Heart right ventricle (tissue), 16 donors: ENCODE results near the gene RPRD1A. TPM values are rescaled to one million over a fixed set of nuclear protein-coding genes. Genes with fewer than 3 reads are reported as not detected.

Experiments used
- ATAC-seq, 8 donors: fragments of 200-7000 bp; cut with Tn5 transposase; one replicate each; pipeline ENCODE4 v1.9.1; 2020; ENCODE audit warnings: mild to moderate bottlenecking in 8 of 8, moderate library complexity in 8 of 8, moderate number of reproducible peaks in 1 of 8
- DNase-seq, 2 donors: peaks; one replicate each; pipeline ENCODE4 v3.0.0-alpha.2; 2020
- H3K27ac ChIP-seq, 10 donors: fragments of 200-600 bp; sonication (generic) in 2 of 10; one replicate each; pipeline versions ENCODE4 v1.5.0 to v1.8.0; 2020 to 2022; ENCODE audit warnings: mild to moderate bottlenecking in 3 of 10
- H3K27me3 ChIP-seq, 7 donors: fragments of 200-600 bp; one replicate each; pipeline ENCODE4 v1.8.0; 2021 to 2022; ENCODE audit warnings: mild to moderate bottlenecking in 2 of 7
- H3K36me3 ChIP-seq, 9 donors: fragments of 200-600 bp; sonication (generic) in 1 of 9; one replicate each; pipeline versions ENCODE4 v1.5.0 to v1.8.0; 2020 to 2022; ENCODE audit warnings: mild to moderate bottlenecking in 2 of 9
- H3K4me1 ChIP-seq, 9 donors: fragments of 200-600 bp; sonication (generic) in 1 of 9; one replicate each; pipeline versions ENCODE4 v1.5.0 to v1.8.0; 2020 to 2022; ENCODE audit warnings: mild to moderate bottlenecking in 4 of 9
- H3K4me3 ChIP-seq, 10 donors: fragments of 200-600 bp; sonication (generic) in 2 of 10; one replicate each; pipeline versions ENCODE4 v1.5.0 to v1.8.0; 2020 to 2022; ENCODE audit warnings: mild to moderate bottlenecking in 7 of 10, moderate library complexity in 2 of 10
- H3K9me3 ChIP-seq, 11 donors: fragments of 200-600 bp in 10 of 11; sonication (generic) in 2 of 11; one replicate each; pipeline versions ENCODE4 v1.5.0 to v1.8.0; 2013 to 2022; ENCODE audit warnings: mild to moderate bottlenecking in 2 of 11, control low read depth in 1 of 11, moderate library complexity in 1 of 11
- CTCF ChIP-seq, 9 donors: fragments of 200-600 bp; sonication (generic) in 2 of 9; IDR thresholded peaks; one replicate each; pipeline versions ENCODE4 v1.5.0 to v1.8.0; 2021 to 2022; ENCODE audit warnings: antibody characterized with exemption in 9 of 9, mild to moderate bottlenecking in 5 of 9, moderate library complexity in 1 of 9
- WGBS, 2 donors: extraction: QIAGEN DNeasy Blood & Tissue Kit; methylation state at CpG; one replicate each; pipeline ENCODE4 v1.1.7; 2013; ENCODE audit warnings: inconsistent platforms in 1 of 2; 5-methylcytosine and 5-hydroxymethylcytosine counted together
- intact Hi-C, 10 donors: fragments of 100-400 bp; cut with DNase I; formaldehyde crosslinking; loops; one replicate each; pipeline versions ENCODE4 v1.11.1 to v1.14.2; 2022
- polyA plus RNA-seq, 2 donors: library from polyadenylated mRNA; stranded (reverse); fragments of 200-250 nt; gene quantifications; one replicate each; pipeline ENCODE4 v1.2.3, GENCODE V29; 2013
- total RNA-seq, 10 donors: library from RNA; stranded (reverse); fragmentation: NEBNext Ultra II Directional in 3 of 10; extraction: Animal tissue kit (Norgen Biotek cat#: 25700) in 3 of 10; gene quantifications; one replicate each; pipeline versions ENCODE4 v1.2.1 to v1.2.4, GENCODE V29; 2021 to 2023
- donor health status: Arrhythmogenic right ventricular cardiomyopathy.
- donor health status: ischemic (EF 13 %, LVEDD 7.1; RV severe dilation, severe dysfunction).
- donor health status: healthy with polysubstance abuse.
- donor health status: DM: no; HTN: yes; CAD: no.
- donor health status: DM: no; HTN: no; CAD: no.
- donor health status: ischemic (EF 25% LVEDD 6.9; RV normal size, moderate dysfunction).
- donor health status: ischemic (EF 25% LVEDD 5.7; RV mildly dilated, moderate dysfunction).
- donor health status: healthy.
- donor health status: DM: yes; HTN: yes; CAD: no.
- donor health status: Ischemic cardiomyopathy.
- donor health status: ischemic (EF 35%, LVEDD 5.7; RV mildly dilated, moderate dysfunction).
- donor health status: nonischemic (EF 11% LVEDD 7.7; RV severe dilation, severe dysfunction).
- donor health status: DM: yes; HTN: yes; CAD: no.
- donor health status: PGD.
- donor health status: ischemic (EF 29% LVEDD 5.4; RV normal size, mild dysfunction).
- donor health status: nonischemic (EF 23%, LVEDD 6.1; RV moderate dilation, normal function).

Gene RPRD1A
- total and polyA plus RNA-seq, 12 donors = 21.4 to 51.3 (median 47.2) TPM

- DNase-seq = no peak
- no peaks in the 10 kb centered on the region for H3K36me3 ChIP-seq
- H3K4me1 ChIP-seq = peaks cover 0 to 17% (median 0%) of the 10 kb centered on the region in 9 donors
- no peak for ATAC-seq
- TF ChIP-seq CTCF (IDR thresholded peaks at IDR 0.05) = no peak
- intact Hi-C loops = no loop called here
- H3K27ac ChIP-seq = no peak overlapping the region
- no peak overlapping the region for H3K4me3 ChIP-seq
- no peaks in the 10 kb centered on the region for H3K27me3 ChIP-seq
- H3K9me3 ChIP-seq = peaks cover 0 to 43% (median 5%) of the 10 kb centered on the region in 11 donors
Measured at GRCh38 chr18:36047521-36047920, 19.8 kb downstream of the RPRD1A start.

- Histone ChIP-seq H3K27me3 (no peaks in the 10 kb centered on the region), H3K36me3 (no peaks in the 10 kb centered on the region), H3K27ac (no peak overlapping the region), H3K9me3 (peaks cover 0 to 37% (median 5%) of the 10 kb centered on the region in 11 donors), H3K4me3 (no peak overlapping the region), H3K4me1 (peaks cover 0 to 23% (median 0%) of the 10 kb centered on the region in 9 donors)
- no peak for TF ChIP-seq CTCF (IDR thresholded peaks at IDR 0.05)
- ATAC-seq = no peak
- WGBS, 2 donors = 99% methylated on average over 3 of the region's 3 CpGs
- intact Hi-C loops = no loop called here
- no peak for DNase-seq
Measured at GRCh38 chr18:36046898-36047297, 20.5 kb downstream of the RPRD1A start.

- intact Hi-C loops = no loop called here
- Histone ChIP-seq H3K27me3 (no peaks in the 10 kb centered on the region), H3K36me3 (no peaks in the 10 kb centered on the region), H3K9me3 (peaks cover 0 to 25% (median 0%) of the 10 kb centered on the region in 11 donors), H3K27ac (no peak overlapping the region), H3K4me1 (peaks cover 0 to 30% (median 0%) of the 10 kb centered on the region in 9 donors), H3K4me3 (no peak overlapping the region)
- 64 to 75% methylated on average over 3 of the region's 3 CpGs for WGBS, 2 donors
- no peak for TF ChIP-seq CTCF (IDR thresholded peaks at IDR 0.05)
- DNase-seq (no peak), ATAC-seq (no peak)
Measured at GRCh38 chr18:36045241-36045991, 21.9 kb downstream of the RPRD1A start.

- intact Hi-C loops = no loop called here
Measured at GRCh38 chr18:36043153-36043552, 24.2 kb downstream of the RPRD1A start.

More at GRCh38 chr18:36043153-36043552, 24.2 kb downstream of the RPRD1A start:
- no peak for DNase-seq
- Histone ChIP-seq H3K27ac (no peak overlapping the region), H3K9me3 (peaks cover 0 to 21% (median 3%) of the 10 kb centered on the region in 11 donors), H3K4me1 (peaks cover 0 to 30% (median 0%) of the 10 kb centered on the region in 9 donors), H3K4me3 (no peak overlapping the region), H3K36me3 (peaks cover 0 to 5% (median 0%) of the 10 kb centered on the region in 9 donors), H3K27me3 (no peaks in the 10 kb centered on the region)
- 72 to 83% methylated on average over 1 of the region's 1 CpG for WGBS, 2 donors
- ATAC-seq = no peak
- no peak for TF ChIP-seq CTCF (IDR thresholded peaks at IDR 0.05)
